ENCODE measurements around the gene SERPINB1. TPM values are rescaled to one million over a fixed set of nuclear protein-coding genes. Genes with fewer than 3 reads are reported as not detected.
"Not testable (repeated sequence)": the region's sequence is repeated elsewhere in the genome, so short reads cannot be mapped to it uniquely, and the experiment has no call there.

Gene SERPINB1
- total RNA-seq, 1 experiment from 2014 or later, result 133 TPM

- intact Hi-C loops (cut with micrococcal nuclease), result loop anchor here (1.0 to 2.0 kb wide), 3 partner anchors 8 to 79 kb away; no protein-coding TSS in a partner anchor
- ChIA-PET POLR2A (ENCODE audit: unreplicated experiment) (no interaction called here), CTCF (interaction anchor here (0.7 kb wide), 1 partner anchor 77 kb away, joined by 3 read pairs; no protein-coding TSS in a partner anchor)
- Histone ChIP-seq H3K27me3 (ENCODE audit: low read length) (no peaks in the 10 kb centered on the region), H3K27ac (ENCODE audit: low read length) (peak overlapping the region; percentile 99), H3K9ac (ENCODE audit: low read length) (peak overlapping the region; percentile 98), H3K36me3 (ENCODE audit: low read depth, low read length) (no peaks in the 10 kb centered on the region), H3K9me2 (replicated peaks; ENCODE audit: low read length) (no peaks in the 10 kb centered on the region), H3K79me2 (ENCODE audit: low read length) (no peaks in the 10 kb centered on the region), H3K9me3 (ENCODE audit: low read length) (no peaks in the 10 kb centered on the region), H3K4me2 (ENCODE audit: low read length) (peak overlapping the region; percentile 97), H2AFZ (ENCODE audit: low read length) (peak overlapping the region; percentile 80), H3K4me1 (ENCODE audit: insufficient read depth, low read length) (peaks cover 40% of the 10 kb centered on the region), H3K4me3 (ENCODE audit: low read length) (peak overlapping the region; percentile 68), H4K20me1 (ENCODE audit: low read length) (no peaks in the 10 kb centered on the region), H3F3A (ENCODE audit: low read length, unreplicated experiment) (no peaks in the 10 kb centered on the region)
- DNase-seq, result peak; percentile 95
- TF ChIP-seq EZH2 (IDR thresholded peaks at IDR 0.05; ENCODE audit: low read length, unreplicated experiment) (no peak), CTCF (conservative IDR thresholded peaks at IDR 0.05; ENCODE audit: low read depth, low read length) (peak; percentile 66), EZH2phosphoT487 (IDR thresholded peaks at IDR 0.05; ENCODE audit: borderline replicate concordance, low read length) (no peak)
- BruUV-seq (replicated peaks), result TSS peak; percentile 88
- ATAC-seq, result peak; percentile 63
Measured at GRCh38 chr6:2853769-2854395, 12.2 kb upstream of the SERPINB1 start.

- Histone ChIP-seq H3K9ac (ENCODE audit: low read length) (peak overlapping the region; percentile 98), H3K4me1 (ENCODE audit: insufficient read depth, low read length) (peaks cover 40% of the 10 kb centered on the region), H3K4me2 (ENCODE audit: low read length) (peak overlapping the region; percentile 97), H3K4me3 (ENCODE audit: low read length) (peak overlapping the region; percentile 68), H3K27ac (ENCODE audit: low read length) (peak overlapping the region; percentile 99)
- H2AFZ ChIP-seq (ENCODE audit: low read length); H3K9me2 ChIP-seq (replicated peaks; ENCODE audit: low read length); H3K36me3 ChIP-seq (ENCODE audit: low read depth, low read length); H3F3A ChIP-seq (ENCODE audit: low read length, unreplicated experiment); ATAC-seq; POLR2A ChIA-PET (ENCODE audit: unreplicated experiment); H3K27me3 ChIP-seq (ENCODE audit: low read length); DNase-seq; BruUV-seq (replicated peaks); intact Hi-C loops (cut with micrococcal nuclease); H4K20me1 ChIP-seq (ENCODE audit: low read length); H3K9me3 ChIP-seq (ENCODE audit: low read length); H3K79me2 ChIP-seq (ENCODE audit: low read length): not testable (repeated sequence)
- CTCF ChIA-PET, result interaction anchor here (0.7 kb wide), 1 partner anchor 77 kb away, joined by 3 read pairs; no protein-coding TSS in a partner anchor
Measured at GRCh38 chr6:2853378-2853768, 11.7 kb upstream of the SERPINB1 start.

- no peaks in the 10 kb centered on the region for H3K36me3 ChIP-seq (ENCODE audit: low read depth, low read length)
- no peak for ATAC-seq
- no peaks in the 10 kb centered on the region for H3K9me3 ChIP-seq (ENCODE audit: low read length)
- H3K9me2 ChIP-seq (replicated peaks; ENCODE audit: low read length), result no peaks in the 10 kb centered on the region
- TF ChIP-seq EZH2 (IDR thresholded peaks at IDR 0.05; ENCODE audit: low read length, unreplicated experiment), result no peak
- no peaks in the 10 kb centered on the region for H3F3A ChIP-seq (ENCODE audit: low read length, unreplicated experiment)
- peak overlapping the region; percentile 99 for H3K27ac ChIP-seq (ENCODE audit: low read length)
- H3K4me1 ChIP-seq (ENCODE audit: insufficient read depth, low read length), result peaks cover 39% of the 10 kb centered on the region
- no peak overlapping the region for H2AFZ ChIP-seq (ENCODE audit: low read length)
- no peaks in the 10 kb centered on the region for H3K27me3 ChIP-seq (ENCODE audit: low read length)
- no TSS peak for BruUV-seq (replicated peaks)
- peak overlapping the region; percentile 98 for H3K9ac ChIP-seq (ENCODE audit: low read length)
- no peak overlapping the region for H3K4me3 ChIP-seq (ENCODE audit: low read length)
- H4K20me1 ChIP-seq (ENCODE audit: low read length), result no peaks in the 10 kb centered on the region
- intact Hi-C loops (cut with micrococcal nuclease), result no loop called here
- POLR2A ChIA-PET (ENCODE audit: unreplicated experiment), result no interaction called here
- no peak for DNase-seq
- H3K79me2 ChIP-seq (ENCODE audit: low read length), result no peaks in the 10 kb centered on the region
- H3K4me2 ChIP-seq (ENCODE audit: low read length), result peak overlapping the region; percentile 97; the same call in 1 of the 2 replicates
- CTCF ChIA-PET, result no interaction called here
Measured at GRCh38 chr6:2852921-2853322, 11.3 kb upstream of the SERPINB1 start.

All from PC-3 (cell line).